Stimulated activated CD4-positive, alpha-beta T cell treated with anti-CD3 and anti-CD28 coated beads, Interleukin-1b, Interleukin-23, amount 100 ng/mL, for 1 hour (primary cell): ENCODE results near the gene DAP.
"Not testable (repeated sequence)": the region's sequence is repeated elsewhere in the genome, so short reads cannot be mapped to it uniquely, and the experiment has no call there.

Experiments used
- DNase-seq, 2 donors: peaks; one replicate each; pipeline ENCODE4 v3.0.0-alpha.2; 2020; ENCODE audit warnings: low read depth in 2 of 2

Gene DAP

GRCh38 chr5:10672146-10673016, 88.7 kb downstream of the DAP start:
- no peak for DNase-seq

GRCh38 chr5:10671041-10672008, 89.7 kb downstream of the DAP start:
- DNase-seq: no peak

- DNase-seq: no peak
These were observed 91.1 kb downstream of the DAP start for GRCh38 chr5:10669983-10670382.

GRCh38 chr5:10668697-10669096, 92.3 kb downstream of the DAP start:
- DNase-seq: no peak

GRCh38 chr5:10667431-10668057, 93.5 kb downstream of the DAP start:
- DNase-seq: no peak

- DNase-seq: no peak
These were observed 94.3 kb downstream of the DAP start for GRCh38 chr5:10666531-10667299.

- no peak for DNase-seq
These were observed 95.2 kb downstream of the DAP start for GRCh38 chr5:10665799-10666198.

GRCh38 chr5:10664180-10664769, 96.8 kb downstream of the DAP start:
- DNase-seq: not testable (repeated sequence)

GRCh38 chr5:10663489-10664179, 97.4 kb downstream of the DAP start:
- no peak for DNase-seq

GRCh38 chr5:10662661-10663488, 98.2 kb downstream of the DAP start:
- DNase-seq: no peak

GRCh38 chr5:10662083-10662482, 99.0 kb downstream of the DAP start:
- no peak for DNase-seq

GRCh38 chr5:10661401-10661800, 99.6 kb downstream of the DAP start:
- no peak for DNase-seq

GRCh38 chr5:10660720-10661387, 100.2 kb downstream of the DAP start:
- DNase-seq: no peak

GRCh38 chr5:10660135-10660534, 100.9 kb downstream of the DAP start:
- DNase-seq: no peak

GRCh38 chr5:10658265-10658664, 102.8 kb downstream of the DAP start:
- no peak for DNase-seq

- no peak for DNase-seq
These were observed 104.8 kb downstream of the DAP start for GRCh38 chr5:10655972-10656830.

- DNase-seq: no peak
These were observed 105.7 kb downstream of the DAP start for GRCh38 chr5:10655161-10655971.
